RWPE2 (cell line): Measurements from ENCODE around the gene NEDD4L.

ENCODE experiments used
- ATAC-seq: fragments of 200-7000 bp; cut with Tn5 transposase; 3 replicates; pipeline ENCODE4 v1.9.1; 2021; ENCODE audit warnings: low read depth
- DNase-seq: peaks from one replicate; pipeline ENCODE4 v3.0.0-alpha.2; 2020; ENCODE audit warnings: low spot score
- H3K27ac ChIP-seq: fragments of 450-650 bp; 2 replicates; pipeline ENCODE4 v1.5.1; 2017; ENCODE audit warnings: mild to moderate bottlenecking; ENCODE audit not compliant: poor library complexity, severe bottlenecking
- H3K27me3 ChIP-seq: fragments of 250-450 bp; sonication (Bioruptor Pico); 2 replicates; pipeline ENCODE4 v1.5.1; 2021; ENCODE audit warnings: mild to moderate bottlenecking, moderate library complexity; ENCODE audit not compliant: insufficient read depth, poor library complexity, severe bottlenecking
- H3K36me3 ChIP-seq: fragments of 250-450 bp; sonication (Bioruptor Pico); 2 replicates; pipeline ENCODE4 v1.5.1; 2020; ENCODE audit warnings: low read depth, mild to moderate bottlenecking, moderate library complexity
- H3K4me1 ChIP-seq: fragments of 250-450 bp; sonication (Bioruptor Pico); 2 replicates; pipeline ENCODE4 v1.5.1; 2021; ENCODE audit warnings: mild to moderate bottlenecking, moderate library complexity; ENCODE audit not compliant: insufficient read depth, poor library complexity, severe bottlenecking
- H3K4me3 ChIP-seq: fragments of 250-450 bp; sonication (Bioruptor Pico); 2 replicates; pipeline ENCODE4 v1.5.1; 2021; ENCODE audit warnings: mild to moderate bottlenecking, moderate library complexity; ENCODE audit not compliant: severe bottlenecking
- H3K9me3 ChIP-seq: fragments of 250-450 bp; sonication (Bioruptor Pico); 2 replicates; pipeline ENCODE4 v1.5.1; 2021; ENCODE audit warnings: mild to moderate bottlenecking, moderate library complexity; ENCODE audit not compliant: severe bottlenecking
- CTCF ChIP-seq: fragments of 450-650 bp; IDR thresholded peaks from one replicate; pipeline ENCODE4 v1.5.1; 2017; ENCODE audit warnings: mild to moderate bottlenecking, moderate library complexity; ENCODE audit not compliant: poor library complexity, severe bottlenecking

NEDD4L gene

DNA sequence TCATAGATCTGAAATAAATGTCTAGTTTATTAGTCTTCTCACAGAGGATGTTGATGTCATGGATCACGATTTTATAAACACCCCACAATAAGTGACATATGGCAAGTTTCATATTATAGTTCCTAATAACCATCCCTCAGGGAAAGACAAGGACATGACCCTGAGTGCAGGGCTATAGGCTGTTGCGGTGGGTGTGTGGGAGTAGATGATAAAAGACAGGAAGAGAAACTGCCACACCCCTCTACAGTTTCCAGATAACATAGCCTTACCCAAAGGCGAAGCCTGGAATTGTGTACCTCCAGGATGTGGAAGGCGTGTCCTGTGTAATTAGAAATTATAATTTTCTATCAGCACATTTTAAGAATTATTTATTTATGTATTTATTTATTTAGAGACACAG lies 2.4 kb upstream of the NEDD4L start:
- no peaks in the 10 kb centered on the region for H3K27me3 ChIP-seq
- H3K4me3 ChIP-seq: no peak overlapping the region
- no peak for TF ChIP-seq CTCF
- ATAC-seq (no peak), DNase-seq (no peak)
- no peaks in the 10 kb centered on the region for H3K36me3 ChIP-seq
- H3K9me3 ChIP-seq: no peaks in the 10 kb centered on the region
- H3K27ac ChIP-seq: no peak overlapping the region
- H3K4me1 ChIP-seq: peaks cover 7% of the 10 kb centered on the region

- ATAC-seq (no peak), DNase-seq (no peak)
- Histone ChIP-seq H3K27me3 (no peaks in the 10 kb centered on the region), H3K36me3 (no peaks in the 10 kb centered on the region), H3K9me3 (no peaks in the 10 kb centered on the region), H3K4me3 (peak overlapping the region; percentile 83), H3K27ac (peak overlapping the region; percentile 86), H3K4me1 (peaks cover 7% of the 10 kb centered on the region)
- TF ChIP-seq CTCF: no peak
Measured at GRCh38 chr18:58042826-58043490, 1.1 kb upstream of the NEDD4L start.

DNA sequence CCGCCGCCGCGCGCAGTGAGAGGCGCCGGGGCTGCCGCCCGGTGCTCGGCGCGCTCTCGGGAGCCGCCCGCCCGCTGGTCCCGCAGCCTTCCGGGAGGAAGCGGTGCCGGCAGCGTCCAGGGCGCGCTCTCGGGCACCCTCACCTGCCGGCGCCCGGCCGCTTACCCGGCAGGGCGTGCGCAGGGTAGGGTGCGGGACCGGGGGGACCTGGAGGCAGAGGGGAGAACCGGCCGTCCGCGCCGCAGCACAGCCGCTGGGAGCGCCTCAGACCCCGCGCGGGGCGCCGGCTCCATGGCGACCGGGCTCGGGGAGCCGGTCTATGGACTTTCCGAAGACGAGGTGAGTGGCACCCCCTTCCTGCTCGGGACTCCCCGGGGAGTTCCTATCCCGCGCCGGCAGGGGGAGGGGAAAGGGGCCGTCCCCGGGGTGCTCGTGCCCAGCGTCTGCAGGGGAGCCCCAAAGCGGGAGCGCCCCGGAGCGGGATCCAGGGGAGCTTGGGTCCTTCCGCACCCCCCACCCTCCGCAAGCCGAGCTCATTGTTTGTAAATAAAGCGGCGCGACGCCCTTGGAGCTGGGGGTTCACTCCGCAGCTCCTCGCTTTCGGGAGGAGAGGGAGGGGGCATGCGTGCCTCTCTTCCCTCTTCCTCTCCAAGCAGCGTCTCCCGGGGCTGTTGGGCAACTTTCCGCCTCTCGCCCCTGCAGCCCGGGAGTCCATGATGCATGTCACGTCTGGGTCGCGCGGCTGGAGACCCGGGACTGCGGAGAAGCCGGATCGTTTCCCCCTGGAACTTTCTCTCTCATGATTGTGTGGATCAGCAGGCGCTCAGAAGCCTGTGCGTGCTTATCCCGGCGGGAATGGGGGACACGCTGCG lies 580 bp downstream of the NEDD4L start:
- ATAC-seq: peak; percentile 26
- peak; percentile 62 for DNase-seq
- no peaks in the 10 kb centered on the region for H3K9me3 ChIP-seq
- H3K36me3 ChIP-seq: no peaks in the 10 kb centered on the region
- peak overlapping the region; percentile 86 for H3K27ac ChIP-seq
- H3K27me3 ChIP-seq: no peaks in the 10 kb centered on the region
- peaks cover 7% of the 10 kb centered on the region for H3K4me1 ChIP-seq
- H3K4me3 ChIP-seq: peak overlapping the region; percentile 83
- TF ChIP-seq CTCF: no peak

DNA sequence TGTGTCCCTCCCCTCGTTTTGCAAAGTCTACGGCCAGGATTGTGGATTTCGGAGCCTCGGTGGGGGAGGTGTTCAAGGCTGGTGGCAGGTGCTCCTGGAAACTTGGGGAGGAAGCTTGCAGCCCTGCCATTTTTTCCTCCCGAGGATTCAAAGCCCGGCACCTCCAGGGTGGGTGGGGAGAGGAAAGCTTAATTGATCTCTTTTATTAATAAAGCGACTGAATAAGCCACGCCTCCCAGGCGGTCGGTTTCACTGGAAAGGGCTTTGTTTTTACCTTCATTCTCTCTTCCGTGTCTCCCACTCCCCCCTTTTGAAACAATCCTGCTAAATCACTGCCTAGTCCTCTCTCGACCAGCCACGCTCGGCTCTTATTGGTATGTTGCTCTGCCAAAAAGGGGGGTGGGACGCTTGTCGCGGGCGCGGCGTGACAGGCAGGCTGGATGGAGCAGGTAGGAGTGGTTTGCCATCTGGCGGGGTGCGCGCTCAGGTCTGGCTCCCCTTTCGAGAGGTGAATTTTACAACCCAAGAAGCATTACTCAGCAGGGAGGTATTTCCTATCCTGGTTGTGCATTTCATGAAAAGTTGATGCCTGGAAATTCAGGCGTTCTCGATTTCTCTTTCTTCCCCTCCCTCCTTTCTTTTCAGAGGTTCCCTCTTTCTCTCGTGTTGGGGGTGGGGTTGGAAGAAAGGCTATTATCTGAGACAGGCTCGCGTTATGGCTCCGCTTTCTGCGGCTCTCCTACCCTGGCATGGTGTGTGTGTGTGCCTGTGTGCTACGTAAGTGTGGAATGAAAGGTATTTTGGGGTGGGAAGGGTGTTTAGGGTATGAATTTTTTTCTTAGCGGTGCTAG lies 1.4 kb downstream of the NEDD4L start:
- Histone ChIP-seq H3K27me3 (no peaks in the 10 kb centered on the region), H3K4me1 (peaks cover 7% of the 10 kb centered on the region), H3K9me3 (no peaks in the 10 kb centered on the region), H3K4me3 (peak overlapping the region; percentile 83), H3K27ac (peak overlapping the region; percentile 86), H3K36me3 (no peaks in the 10 kb centered on the region)
- DNase-seq (peak; percentile 75), ATAC-seq (peak; percentile 66)
- no peak for TF ChIP-seq CTCF
